Colonic mucosa (tissue), 4 donors: ENCODE data around the gene RPRD1A. TPM values are rescaled to one million over a fixed set of nuclear protein-coding genes. Genes with fewer than 3 reads are reported as not detected.
A peak's percentile ranks its signal among the peaks of the same experiment; 100 is the strongest.
"Not testable (repeated sequence)": the region's sequence is repeated elsewhere in the genome, so short reads cannot be mapped to it uniquely, and the experiment has no call there.

Source experiments
- DNase-seq: peaks from one replicate; pipeline ENCODE4 v3.0.0-alpha.2; 2020
- H3K27ac ChIP-seq: fragments of 200-600 bp; one replicate; pipeline ENCODE4 v1.8.0; 2021
- H3K27me3 ChIP-seq: fragments of 200-600 bp; one replicate; pipeline ENCODE4 v1.8.0; 2021
- H3K36me3 ChIP-seq: fragments of 200-600 bp; one replicate; pipeline ENCODE4 v1.8.0; 2021
- H3K4me1 ChIP-seq: fragments of 200-600 bp; one replicate; pipeline ENCODE4 v1.8.0; 2021; ENCODE audit warnings: mild to moderate bottlenecking
- H3K4me3 ChIP-seq: fragments of 200-600 bp; one replicate; pipeline ENCODE4 v1.8.0; 2021
- H3K9ac ChIP-seq, 2 donors: one replicate each; pipeline ENCODE4 v1.7.0; 2013; ENCODE audit warnings: control low read depth in 2 of 2, low read depth in 2 of 2, low read length in 2 of 2
- H3K9me3 ChIP-seq: fragments of 200-600 bp; one replicate; pipeline ENCODE4 v1.8.0; 2021
- intact Hi-C: fragments of 100-400 bp; cut with DNase I; formaldehyde crosslinking; loops from one replicate; pipeline ENCODE4 v1.14.1; 2022
- total RNA-seq, 2 donors: library from RNA; stranded (reverse); fragmentation: NEBNext Ultra II Directional in 1 of 2; extraction: Animal tissue kit (Norgen Biotek cat#: 25700) in 1 of 2; gene quantifications; one replicate each; pipeline ENCODE4 v1.2.1, GENCODE V29; 2021
- TF ChIP-seq, protein P1 (sequence below): fragments of 200-600 bp; IDR thresholded peaks from one replicate; pipeline ENCODE4 v1.8.0; 2022; ENCODE audit warnings: antibody characterized with exemption, mild to moderate bottlenecking
- donor health status: healthy.
- donor health status: DM: no; HTN: no; CAD: no.
- donor health status: DM: no; HTN: no; CAD: no.

The RPRD1A gene
- total RNA-seq, 2 donors from 2014 or later, result 39.8 TPM

GRCh38 chr18:36099311-36099710, 32.0 kb upstream of the RPRD1A start:
- intact Hi-C loops, result no loop called here
- Histone ChIP-seq H3K27ac (no peak overlapping the region), H3K4me3 (no peak overlapping the region), H3K9ac (no peak overlapping the region), H3K9me3 (no peaks in the 10 kb centered on the region), H3K4me1 (no peaks in the 10 kb centered on the region), H3K27me3 (no peaks in the 10 kb centered on the region), H3K36me3 (no peaks in the 10 kb centered on the region)
- TF ChIP-seq, protein P1, sequence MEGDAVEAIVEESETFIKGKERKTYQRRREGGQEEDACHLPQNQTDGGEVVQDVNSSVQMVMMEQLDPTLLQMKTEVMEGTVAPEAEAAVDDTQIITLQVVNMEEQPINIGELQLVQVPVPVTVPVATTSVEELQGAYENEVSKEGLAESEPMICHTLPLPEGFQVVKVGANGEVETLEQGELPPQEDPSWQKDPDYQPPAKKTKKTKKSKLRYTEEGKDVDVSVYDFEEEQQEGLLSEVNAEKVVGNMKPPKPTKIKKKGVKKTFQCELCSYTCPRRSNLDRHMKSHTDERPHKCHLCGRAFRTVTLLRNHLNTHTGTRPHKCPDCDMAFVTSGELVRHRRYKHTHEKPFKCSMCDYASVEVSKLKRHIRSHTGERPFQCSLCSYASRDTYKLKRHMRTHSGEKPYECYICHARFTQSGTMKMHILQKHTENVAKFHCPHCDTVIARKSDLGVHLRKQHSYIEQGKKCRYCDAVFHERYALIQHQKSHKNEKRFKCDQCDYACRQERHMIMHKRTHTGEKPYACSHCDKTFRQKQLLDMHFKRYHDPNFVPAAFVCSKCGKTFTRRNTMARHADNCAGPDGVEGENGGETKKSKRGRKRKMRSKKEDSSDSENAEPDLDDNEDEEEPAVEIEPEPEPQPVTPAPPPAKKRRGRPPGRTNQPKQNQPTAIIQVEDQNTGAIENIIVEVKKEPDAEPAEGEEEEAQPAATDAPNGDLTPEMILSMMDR, result no peak
- DNase-seq, result no peak

DNA sequence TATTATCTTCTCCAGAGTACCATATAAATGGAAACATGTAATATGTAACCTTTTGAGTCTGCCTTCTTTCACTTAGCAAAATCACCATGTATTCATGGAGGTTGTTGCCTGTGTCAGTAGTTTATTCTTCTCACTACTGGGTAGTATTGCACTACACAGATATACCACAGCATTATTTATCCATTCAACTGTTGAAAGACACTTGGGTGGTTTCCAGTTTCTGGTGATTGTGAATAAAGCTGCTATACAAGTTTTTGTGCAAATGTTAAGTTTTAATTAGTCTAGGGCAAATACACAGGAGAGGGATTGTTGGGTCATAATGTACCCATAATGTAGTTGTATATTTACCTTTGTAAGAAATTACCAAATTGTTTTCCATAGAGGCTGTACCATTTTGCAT, 29.6 kb upstream of the RPRD1A start:
- no peaks in the 10 kb centered on the region for H3K36me3 ChIP-seq
- intact Hi-C loops, result no loop called here
- TF ChIP-seq, protein P1, result no peak

GRCh38 chr18:36095936-36096519, 28.7 kb upstream of the RPRD1A start:
- H3K36me3 ChIP-seq, result no peaks in the 10 kb centered on the region
- no peak for DNase-seq
- no peaks in the 10 kb centered on the region for H3K9me3 ChIP-seq
- no peak overlapping the region for H3K4me3 ChIP-seq
- no peak overlapping the region for H3K9ac ChIP-seq
- no peak overlapping the region for H3K27ac ChIP-seq
- TF ChIP-seq, protein P1, result peak; percentile 37
- no peaks in the 10 kb centered on the region for H3K27me3 ChIP-seq
- intact Hi-C loops, result no loop called here
- H3K4me1 ChIP-seq, result no peaks in the 10 kb centered on the region

More for the DNA sequence above, 29.6 kb upstream of the RPRD1A start:
- Histone ChIP-seq H3K27ac (no peak overlapping the region), H3K9me3 (no peaks in the 10 kb centered on the region), H3K9ac (no peak overlapping the region), H3K4me3 (no peak overlapping the region), H3K27me3 (no peaks in the 10 kb centered on the region), H3K4me1 (no peaks in the 10 kb centered on the region)
- no peak for DNase-seq

DNA sequence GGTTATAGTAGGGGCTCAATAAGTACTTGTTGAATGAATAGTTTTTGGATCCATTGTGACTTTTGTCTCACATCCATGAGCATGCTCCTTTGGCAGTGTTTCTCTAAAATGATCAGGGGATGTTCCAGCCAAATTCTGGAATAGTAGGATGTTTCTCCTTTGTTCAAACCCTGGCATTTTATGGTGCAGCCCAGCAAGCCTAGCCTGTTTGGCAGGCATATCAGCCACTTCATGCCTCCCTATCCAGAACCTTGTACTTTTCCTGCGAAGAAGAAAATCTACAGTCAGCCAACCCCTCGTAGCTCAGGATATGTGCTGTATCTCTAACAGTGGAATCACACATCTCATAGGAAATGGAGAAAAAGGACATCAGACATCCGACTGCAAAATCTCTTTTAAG, 27.1 kb upstream of the RPRD1A start:
- no peaks in the 10 kb centered on the region for H3K27me3 ChIP-seq
- H3K27ac ChIP-seq, result no peak overlapping the region
- no peak overlapping the region for H3K4me3 ChIP-seq
- intact Hi-C loops, result no loop called here
- H3K4me1 ChIP-seq, result no peaks in the 10 kb centered on the region
- no peaks in the 10 kb centered on the region for H3K36me3 ChIP-seq
- TF ChIP-seq, protein P1, result no peak
- H3K9me3 ChIP-seq, result no peaks in the 10 kb centered on the region
- DNase-seq, result no peak
- no peak overlapping the region for H3K9ac ChIP-seq

GRCh38 chr18:36092116-36092515, 24.8 kb upstream of the RPRD1A start:
- intact Hi-C loops, result loop anchor here (2.0 kb wide), 1 partner anchor 193 kb away; no protein-coding TSS in a partner anchor
- not testable (repeated sequence) for H3K27ac ChIP-seq, DNase-seq, H3K9me3 ChIP-seq, H3K9ac ChIP-seq, H3K4me3 ChIP-seq, H3K4me1 ChIP-seq, H3K36me3 ChIP-seq, H3K27me3 ChIP-seq

DNA sequence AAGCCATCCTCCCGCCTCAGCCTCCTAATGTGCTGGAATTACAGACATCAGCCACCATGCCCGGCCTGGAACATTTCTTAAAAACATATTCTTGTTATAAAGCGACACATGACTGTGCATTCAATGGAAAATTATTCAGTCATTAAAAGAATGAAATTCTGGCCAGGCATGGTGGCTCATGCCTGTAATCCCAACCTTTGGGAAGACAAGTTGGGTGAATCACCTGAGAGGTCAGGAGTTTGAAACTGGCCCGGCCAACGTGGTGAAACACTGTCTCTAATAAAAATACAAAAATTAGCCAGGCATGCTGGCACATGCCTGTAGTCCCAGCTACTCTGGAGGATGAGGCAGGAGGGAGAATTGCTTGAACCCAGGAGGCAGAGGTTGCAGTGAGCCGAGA, 21.6 kb upstream of the RPRD1A start:
- H3K4me3 ChIP-seq, result no peak overlapping the region
- H3K9me3 ChIP-seq, result no peaks in the 10 kb centered on the region
- TF ChIP-seq, protein P1, result no peak
- no peaks in the 10 kb centered on the region for H3K4me1 ChIP-seq
- no peak for DNase-seq
- no peak overlapping the region for H3K9ac ChIP-seq
- H3K36me3 ChIP-seq, result no peaks in the 10 kb centered on the region
- intact Hi-C loops, result no loop called here
- H3K27me3 ChIP-seq, result no peaks in the 10 kb centered on the region
- H3K27ac ChIP-seq, result no peak overlapping the region
